AG09309 (cell line): Measurements from ENCODE around the gene HSD3B7.
A peak's percentile ranks its signal among the peaks of the same experiment; 100 is the strongest.

Source experiments
- DNase-seq: peaks from one replicate; pipeline ENCODE4 v3.0.0-alpha.2; 2010; ENCODE audit warnings: low read depth
- H3K4me3 ChIP-seq: 2 replicates; pipeline ENCODE4 v1.5.1; 2011; ENCODE audit warnings: mild to moderate bottlenecking, low read depth, low read length, moderate library complexity; ENCODE audit not compliant: control insufficient read depth
- TF ChIP-seq, protein P1 (sequence below): IDR thresholded peaks from 2 replicates; pipeline ENCODE4 v1.5.1; 2011; ENCODE audit warnings: mild to moderate bottlenecking, low read depth, low read length, inconsistent platforms; ENCODE audit not compliant: insufficient read depth, control insufficient read depth; ENCODE audit errors: missing control alignments

The HSD3B7 gene

DNA sequence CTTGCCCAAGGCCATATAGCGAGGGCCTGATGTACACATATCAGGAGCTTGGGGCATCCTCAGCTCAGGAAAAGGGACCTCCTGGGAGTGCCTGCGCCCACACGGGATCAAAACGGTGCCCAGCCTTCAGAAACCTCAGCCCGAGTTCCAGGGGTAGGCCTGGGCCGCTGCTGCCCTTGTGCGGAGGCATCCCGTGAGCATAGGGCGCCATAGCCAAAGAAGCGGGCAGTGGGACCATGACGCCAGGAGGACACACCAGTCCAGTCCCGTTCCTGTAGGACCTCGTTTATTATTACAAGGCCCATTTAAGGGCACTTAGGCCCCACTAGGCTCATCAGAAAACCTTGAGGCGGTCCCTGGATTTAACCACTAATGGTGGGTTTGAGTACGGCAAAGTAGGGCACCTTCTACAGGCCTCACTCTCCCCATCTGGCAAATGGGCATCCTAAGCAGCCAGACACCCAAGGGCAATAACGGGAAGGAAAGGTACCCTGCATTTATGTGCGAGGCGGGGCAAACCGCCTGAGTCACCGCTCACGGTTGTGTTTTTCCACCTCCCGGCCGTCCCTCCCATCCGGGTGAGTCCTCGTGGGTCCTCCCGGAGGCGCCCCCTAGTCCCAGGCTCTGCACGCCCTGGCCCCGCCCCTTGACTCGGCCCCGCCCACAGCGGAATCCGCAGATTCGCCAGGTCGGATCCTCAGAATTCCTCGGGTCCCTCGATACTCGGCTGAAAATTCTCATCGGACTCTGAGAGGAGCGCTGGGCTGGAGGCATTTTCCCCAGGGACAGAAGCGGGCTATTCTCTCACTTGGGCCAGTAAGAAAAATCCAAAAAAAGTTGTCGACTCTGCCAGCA, 28.2 kb upstream of the HSD3B7 start:
- DNase-seq: no peak
- TF ChIP-seq, protein P1, sequence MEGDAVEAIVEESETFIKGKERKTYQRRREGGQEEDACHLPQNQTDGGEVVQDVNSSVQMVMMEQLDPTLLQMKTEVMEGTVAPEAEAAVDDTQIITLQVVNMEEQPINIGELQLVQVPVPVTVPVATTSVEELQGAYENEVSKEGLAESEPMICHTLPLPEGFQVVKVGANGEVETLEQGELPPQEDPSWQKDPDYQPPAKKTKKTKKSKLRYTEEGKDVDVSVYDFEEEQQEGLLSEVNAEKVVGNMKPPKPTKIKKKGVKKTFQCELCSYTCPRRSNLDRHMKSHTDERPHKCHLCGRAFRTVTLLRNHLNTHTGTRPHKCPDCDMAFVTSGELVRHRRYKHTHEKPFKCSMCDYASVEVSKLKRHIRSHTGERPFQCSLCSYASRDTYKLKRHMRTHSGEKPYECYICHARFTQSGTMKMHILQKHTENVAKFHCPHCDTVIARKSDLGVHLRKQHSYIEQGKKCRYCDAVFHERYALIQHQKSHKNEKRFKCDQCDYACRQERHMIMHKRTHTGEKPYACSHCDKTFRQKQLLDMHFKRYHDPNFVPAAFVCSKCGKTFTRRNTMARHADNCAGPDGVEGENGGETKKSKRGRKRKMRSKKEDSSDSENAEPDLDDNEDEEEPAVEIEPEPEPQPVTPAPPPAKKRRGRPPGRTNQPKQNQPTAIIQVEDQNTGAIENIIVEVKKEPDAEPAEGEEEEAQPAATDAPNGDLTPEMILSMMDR: peak; percentile 37
- peak overlapping the region; percentile 94 for H3K4me3 ChIP-seq

DNA sequence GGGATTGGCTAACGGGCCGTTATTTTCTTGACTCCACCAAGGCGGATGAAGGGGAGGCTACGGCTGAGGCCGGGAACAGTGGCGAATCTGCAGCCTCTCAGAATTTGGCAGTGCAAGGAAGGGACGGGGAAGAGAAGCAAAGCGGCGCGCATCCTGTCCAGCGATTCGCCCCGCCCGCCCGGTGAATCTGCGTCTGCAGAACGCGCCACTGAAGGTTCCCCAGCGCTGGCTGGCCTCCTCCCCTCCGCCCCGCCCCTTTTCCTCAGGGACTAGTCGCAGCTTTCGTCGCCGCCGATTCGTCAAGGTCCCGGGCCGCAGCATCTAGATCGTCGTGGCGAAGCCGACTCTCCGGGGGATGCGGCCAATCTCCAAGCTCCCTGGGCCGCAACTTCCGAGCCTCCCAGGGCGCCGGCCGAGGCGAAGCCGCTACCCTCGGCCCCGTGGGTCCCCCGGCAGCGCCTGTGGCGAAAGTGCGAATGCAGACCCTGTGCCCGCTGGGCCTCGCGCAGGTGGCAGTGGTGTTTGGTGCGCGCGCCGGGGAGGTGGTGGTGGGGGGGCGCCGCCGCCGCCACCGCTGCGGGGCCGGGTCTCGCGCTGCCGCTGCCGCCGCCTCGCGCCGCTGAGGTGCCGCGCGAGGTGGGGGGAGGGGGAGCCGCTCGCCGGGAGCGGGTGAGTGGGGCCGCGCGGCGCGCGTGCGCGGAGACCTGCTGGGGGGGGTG, 27.4 kb upstream of the HSD3B7 start, which contains the start of gene SETD1A:
SETD1A (plus strand) TSS at position 299 of the 719 bp plus-strand sequence. CDS start 978 bp downstream, outside the sequence.
- TF ChIP-seq, protein P1: no peak
- peak; percentile 85 for DNase-seq

DNA sequence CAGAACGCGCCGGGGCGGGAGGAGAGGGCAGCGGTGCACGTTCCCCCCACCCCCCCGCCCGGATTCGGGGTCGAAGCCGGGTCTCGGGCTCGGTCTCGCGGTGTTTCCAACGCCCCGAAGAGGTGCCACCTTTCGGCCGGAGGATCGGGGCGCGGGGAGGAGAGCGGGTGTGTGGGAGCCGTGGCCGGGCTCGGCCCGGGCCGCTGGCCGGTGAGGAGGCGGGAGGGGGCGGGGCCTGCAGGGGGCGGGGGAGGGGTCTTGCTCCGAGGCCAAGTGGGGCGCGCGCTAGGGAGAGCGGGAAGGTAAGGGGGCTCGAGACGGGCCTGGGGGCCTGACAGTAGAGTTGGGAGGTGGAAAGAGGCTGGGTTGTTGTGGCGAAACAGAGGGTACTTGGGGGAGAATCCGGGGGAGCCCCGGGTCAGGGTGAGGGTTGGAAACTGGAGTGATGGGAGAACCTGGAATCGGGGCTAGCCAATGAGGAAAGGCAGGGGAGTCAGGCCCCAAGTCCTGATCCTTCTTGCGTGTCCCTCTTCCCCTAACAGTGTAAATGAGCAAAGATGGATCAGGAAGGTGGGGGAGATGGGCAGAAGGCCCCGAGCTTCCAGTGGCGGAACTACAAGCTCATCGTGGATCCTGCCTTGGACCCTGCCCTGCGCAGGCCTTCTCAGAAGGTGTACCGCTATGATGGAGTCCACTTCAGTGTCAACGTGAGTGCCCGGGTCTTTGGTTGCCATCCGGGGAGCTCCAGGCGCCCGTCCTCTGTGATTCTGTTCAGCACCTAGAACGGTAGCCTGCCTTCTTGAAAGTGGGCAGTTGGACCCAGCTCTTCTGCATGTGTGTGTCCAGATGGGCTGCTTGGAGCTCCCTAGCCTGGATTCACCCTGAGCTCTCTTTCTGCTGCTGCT, 26.6 kb upstream of the HSD3B7 start:
- H3K4me3 ChIP-seq: peak overlapping the region; percentile 94
- no peak for DNase-seq
- TF ChIP-seq, protein P1: no peak

More for the DNA sequence above, 27.4 kb upstream of the HSD3B7 start, which contains the start of gene SETD1A:
- H3K4me3 ChIP-seq: peak within 1 kb of the TSS; percentile 94

DNA sequence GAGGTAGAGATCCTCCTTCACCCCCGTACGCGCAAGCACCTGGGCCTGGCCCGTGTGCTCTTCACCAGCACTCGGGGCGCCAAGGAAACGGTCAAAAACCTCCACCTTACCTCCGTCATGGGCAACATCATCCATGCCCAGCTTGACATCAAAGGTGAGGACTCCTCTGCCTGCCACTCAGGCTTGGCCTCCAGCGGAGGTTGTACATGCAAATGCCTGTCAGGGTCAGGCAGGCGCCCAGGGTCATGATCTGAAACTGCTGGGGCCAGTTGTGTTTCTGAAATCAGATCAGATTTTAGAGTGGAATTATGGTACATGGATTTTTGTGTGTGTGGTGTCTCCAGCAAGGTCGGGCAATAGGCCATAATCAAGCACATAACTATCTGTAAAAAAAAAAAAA, 23.6 kb upstream of the HSD3B7 start:
- DNase-seq: no peak
- TF ChIP-seq, protein P1: no peak
- H3K4me3 ChIP-seq: no peak overlapping the region

DNA sequence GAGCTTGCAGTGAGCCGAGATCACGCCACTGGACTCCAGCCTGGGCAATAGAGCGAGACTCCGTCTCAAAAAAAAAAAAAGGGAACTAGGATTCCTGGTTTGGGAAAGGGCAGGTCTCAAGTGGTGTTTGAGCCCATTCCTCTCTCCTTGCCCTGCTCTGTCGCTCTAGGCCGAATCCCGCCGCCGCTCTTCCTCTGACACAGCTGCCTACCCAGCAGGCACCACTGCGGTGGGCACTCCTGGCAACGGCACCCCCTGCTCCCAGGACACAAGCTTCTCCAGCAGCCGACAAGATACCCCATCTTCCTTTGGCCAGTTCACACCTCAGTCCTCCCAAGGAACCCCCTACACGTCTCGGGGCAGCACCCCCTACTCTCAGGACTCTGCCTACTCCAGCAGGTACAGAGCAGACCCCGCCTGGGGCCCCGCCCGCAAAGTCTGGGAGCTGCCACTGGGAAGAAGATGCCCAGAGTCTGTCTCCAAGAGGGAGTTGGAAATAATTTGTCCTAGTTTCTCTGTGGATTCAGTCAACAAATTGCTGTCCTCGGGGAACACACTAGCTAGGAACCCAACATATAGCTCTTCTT, 21.0 kb upstream of the HSD3B7 start:
- TF ChIP-seq, protein P1: no peak
- H3K4me3 ChIP-seq: no peak overlapping the region
- no peak for DNase-seq

DNA sequence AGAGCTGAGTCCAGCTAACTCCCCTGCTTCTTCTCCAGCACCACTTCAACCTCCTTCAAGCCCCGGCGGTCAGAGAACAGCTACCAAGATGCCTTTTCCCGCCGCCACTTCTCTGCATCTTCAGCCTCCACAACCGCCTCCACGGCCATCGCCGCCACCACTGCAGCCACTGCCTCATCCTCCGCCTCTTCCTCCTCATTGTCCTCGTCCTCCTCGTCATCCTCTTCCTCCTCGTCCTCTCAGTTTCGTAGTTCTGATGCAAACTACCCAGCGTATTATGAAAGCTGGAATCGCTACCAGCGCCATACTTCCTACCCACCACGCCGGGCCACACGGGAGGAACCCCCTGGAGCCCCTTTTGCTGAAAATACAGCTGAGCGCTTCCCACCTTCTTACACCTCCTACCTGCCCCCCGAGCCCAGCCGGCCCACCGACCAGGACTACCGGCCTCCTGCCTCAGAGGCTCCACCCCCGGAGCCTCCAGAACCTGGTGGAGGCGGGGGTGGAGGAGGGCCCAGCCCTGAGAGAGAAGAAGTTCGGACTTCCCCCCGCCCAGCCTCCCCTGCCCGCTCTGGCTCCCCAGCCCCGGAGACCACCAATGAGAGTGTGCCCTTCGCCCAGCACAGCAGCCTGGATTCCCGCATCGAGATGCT, 20.3 kb upstream of the HSD3B7 start:
- DNase-seq: no peak
- H3K4me3 ChIP-seq: no peak overlapping the region
- TF ChIP-seq, protein P1: no peak
